GM13976 (cell line): ENCODE results near the gene CCDC148.
"Not testable (repeated sequence)": the region's sequence is repeated elsewhere in the genome, so short reads cannot be mapped to it uniquely, and the experiment has no call there.

Experiments
- DNase-seq: peaks from one replicate; pipeline ENCODE4 v3.0.0; 2012; ENCODE audit warnings: low spot score
- CTCF ChIP-seq: IDR thresholded peaks from 2 replicates; pipeline ENCODE4 v1.5.1; 2012; ENCODE audit warnings: borderline replicate concordance, mild to moderate bottlenecking; ENCODE audit not compliant: insufficient read depth; ENCODE audit errors: extremely low read depth, missing control alignments, control extremely low read depth
- in situ Hi-C: fragments of 300-500 bp; cut with MboI; formaldehyde crosslinking; loops from one replicate; pipeline ENCODE4 v1.12.0; 2022; ENCODE audit warnings: low sequenced_read_pairs, mixed read lengths, inconsistent platforms; ENCODE audit not compliant: unreplicated experiment

Gene CCDC148

GRCh38 chr2:158346032-158346431 is 110.5 kb downstream of the CCDC148 start:
- no peak for TF ChIP-seq CTCF
- DNase-seq = no peak
- in situ Hi-C loops = no loop called here

- in situ Hi-C loops = no loop called here
- DNase-seq = no peak
- TF ChIP-seq CTCF = no peak
Observed at GRCh38 chr2:158339513-158339912, 117.0 kb downstream of the CCDC148 start.

- no peak for TF ChIP-seq CTCF
- DNase-seq = no peak
- in situ Hi-C loops = no loop called here
Observed at GRCh38 chr2:158337018-158337417, 119.5 kb downstream of the CCDC148 start.

- in situ Hi-C loops, DNase-seq: not testable (repeated sequence)
Observed at GRCh38 chr2:158331799-158332198, 124.8 kb downstream of the CCDC148 start.

GRCh38 chr2:158325782-158326340 is 130.7 kb downstream of the CCDC148 start:
- DNase-seq = no peak
- in situ Hi-C loops = no loop called here
- no peak for TF ChIP-seq CTCF

GRCh38 chr2:158325031-158325781 is 131.3 kb downstream of the CCDC148 start:
- TF ChIP-seq CTCF = no peak
- no peak for DNase-seq
- in situ Hi-C loops = no loop called here

GRCh38 chr2:158323381-158323780 is 133.2 kb downstream of the CCDC148 start:
- DNase-seq = no peak
- in situ Hi-C loops = no loop called here
- no peak for TF ChIP-seq CTCF
